Endothelial cell (in vitro differentiated cells): ENCODE measurements around the gene KXD1. TPM values are rescaled to one million over a fixed set of nuclear protein-coding genes. Genes with fewer than 3 reads are reported as not detected.

Experiments used
- DNase-seq: peaks from one replicate; pipeline ENCODE4 v3.0.0; 2021; ENCODE audit warnings: low spot score
- H3K27ac Mint-ChIP-seq: one replicate; pipeline ENCODE4 v1.8.0; 2021; ENCODE audit warnings: mixed read lengths, inconsistent platforms; ENCODE audit not compliant: unreplicated experiment
- H3K27me3 Mint-ChIP-seq: one replicate; pipeline ENCODE4 v1.8.0; 2021; ENCODE audit warnings: mild to moderate bottlenecking, moderate library complexity, mixed read lengths, inconsistent platforms; ENCODE audit not compliant: unreplicated experiment
- H3K36me3 Mint-ChIP-seq: one replicate; pipeline ENCODE4 v1.8.0; 2021; ENCODE audit warnings: mild to moderate bottlenecking, low read depth, mixed read lengths, inconsistent platforms; ENCODE audit not compliant: unreplicated experiment
- H3K4me1 Mint-ChIP-seq: one replicate; pipeline ENCODE4 v1.8.0; 2021; ENCODE audit warnings: mild to moderate bottlenecking, mixed read lengths, inconsistent platforms; ENCODE audit not compliant: unreplicated experiment
- H3K4me3 Mint-ChIP-seq: one replicate; pipeline ENCODE4 v1.8.0; 2021; ENCODE audit warnings: mild to moderate bottlenecking, mixed read lengths, inconsistent platforms; ENCODE audit not compliant: unreplicated experiment
- H3K9me3 Mint-ChIP-seq: one replicate; pipeline ENCODE4 v1.8.0; 2021; ENCODE audit warnings: mixed read lengths, inconsistent platforms; ENCODE audit not compliant: unreplicated experiment
- CTCF ChIP-seq: fragments of 200-600 bp; sonication (generic); IDR thresholded peaks from one replicate; pipeline ENCODE4 v1.5.0; 2021; ENCODE audit warnings: antibody characterized with exemption; ENCODE audit not compliant: unreplicated experiment
- total RNA-seq: library from RNA; stranded (reverse); fragmentation: NEBNext Ultra II Directional; extraction: Animal tissue kit (Norgen Biotek cat#: 25700); gene quantifications from one replicate; pipeline ENCODE4 v1.2.1, GENCODE V29; 2021; ENCODE audit not compliant: unreplicated experiment

KXD1 gene
- total RNA-seq, 1 donor from 2014 or later: 105 TPM

- Mint-ChIP-seq H3K4me3 (no peak overlapping the region), H3K27ac (no peak overlapping the region), H3K27me3 (peaks cover 1% of the 10 kb centered on the region), H3K4me1 (no peaks in the 10 kb centered on the region), H3K9me3 (no peaks in the 10 kb centered on the region), H3K36me3 (no peaks in the 10 kb centered on the region)
- DNase-seq: no peak
- TF ChIP-seq CTCF: no peak
Observed at GRCh38 chr19:18551631-18552030, 6.0 kb upstream of the KXD1 start.

GRCh38 chr19:18558202-18558555 is 509 bp downstream of the KXD1 start:
- DNase-seq: no peak
- no peaks in the 10 kb centered on the region for H3K9me3 Mint-ChIP-seq
- peaks cover 5% of the 10 kb centered on the region for H3K27me3 Mint-ChIP-seq
- no peak for TF ChIP-seq CTCF
- peak overlapping the region; percentile 91 for H3K27ac Mint-ChIP-seq
- H3K4me3 Mint-ChIP-seq: peak overlapping the region; percentile 96
- peaks cover 8% of the 10 kb centered on the region for H3K4me1 Mint-ChIP-seq
- peaks cover 3% of the 10 kb centered on the region for H3K36me3 Mint-ChIP-seq

- Mint-ChIP-seq H3K4me1 (peaks cover 8% of the 10 kb centered on the region), H3K9me3 (no peaks in the 10 kb centered on the region), H3K27ac (peak overlapping the region; percentile 91), H3K27me3 (peaks cover 5% of the 10 kb centered on the region), H3K36me3 (peaks cover 4% of the 10 kb centered on the region), H3K4me3 (peak overlapping the region; percentile 96)
- DNase-seq: no peak
- TF ChIP-seq CTCF: no peak
Observed at GRCh38 chr19:18558604-18559003, 934 bp downstream of the KXD1 start.

- H3K9me3 Mint-ChIP-seq: no peaks in the 10 kb centered on the region
- H3K27ac Mint-ChIP-seq: no peak overlapping the region
- H3K4me3 Mint-ChIP-seq: no peak overlapping the region
- no peak for TF ChIP-seq CTCF
- peaks cover 5% of the 10 kb centered on the region for H3K27me3 Mint-ChIP-seq
- no peak for DNase-seq
- H3K36me3 Mint-ChIP-seq: peaks cover 4% of the 10 kb centered on the region
- peaks cover 8% of the 10 kb centered on the region for H3K4me1 Mint-ChIP-seq
Observed at GRCh38 chr19:18559685-18560084, 2.0 kb downstream of the KXD1 start.

GRCh38 chr19:18562086-18562485 is 4.4 kb downstream of the KXD1 start:
- no peaks in the 10 kb centered on the region for H3K9me3 Mint-ChIP-seq
- no peak for DNase-seq
- no peak overlapping the region for H3K27ac Mint-ChIP-seq
- H3K36me3 Mint-ChIP-seq: peaks cover 10% of the 10 kb centered on the region
- no peak for TF ChIP-seq CTCF
- no peak overlapping the region for H3K4me3 Mint-ChIP-seq
- peaks cover 4% of the 10 kb centered on the region for H3K27me3 Mint-ChIP-seq
- H3K4me1 Mint-ChIP-seq: peaks cover 8% of the 10 kb centered on the region
